Neutrophil (primary cell): ENCODE data around the gene IKZF1.
A peak's percentile ranks its signal among the peaks of the same experiment; 100 is the strongest.

Experiments
- H3K27ac ChIP-seq: fragments of 200-600 bp; sonication (generic); 2 replicates; pipeline ENCODE4 v1.5.1; 2016; ENCODE audit warnings: mild to moderate bottlenecking, moderate library complexity
- H3K27me3 ChIP-seq: fragments of 200-600 bp; sonication (generic); 2 replicates; pipeline ENCODE4 v1.6.0; 2016; ENCODE audit warnings: mild to moderate bottlenecking
- H3K36me3 ChIP-seq: fragments of 200-600 bp; sonication (generic); 2 replicates; pipeline ENCODE4 v1.5.1; 2017
- H3K4me1 ChIP-seq, 2 experiments: fragments of 200-600 bp in 1 of 2; sonication (generic) in 1 of 2; 1 replicate in 1 of 2; 2 replicates in 1 of 2; pipeline versions ENCODE4 v1.5.1 to v1.6.1; 2013 to 2016; ENCODE audit warnings: low read depth in 1 of 2, low read length in 1 of 2, mild to moderate bottlenecking in 1 of 2, moderate library complexity in 1 of 2; ENCODE audit not compliant: control insufficient read depth in 1 of 2, insufficient read depth in 1 of 2
- H3K4me3 ChIP-seq, 2 experiments: fragments of 200-600 bp in 1 of 2; sonication (generic) in 1 of 2; 1 replicate in 1 of 2; 2 replicates in 1 of 2; pipeline ENCODE4 v1.5.1; 2013 to 2016; ENCODE audit warnings: low read depth in 1 of 2, low read length in 1 of 2, mild to moderate bottlenecking in 1 of 2, moderate library complexity in 1 of 2
- H3K9me3 ChIP-seq: fragments of 200-600 bp; sonication (generic); 2 replicates; pipeline ENCODE4 v1.5.1; 2016
- CTCF ChIP-seq: fragments of 200-600 bp; sonication (generic); IDR thresholded peaks from 2 replicates; pipeline ENCODE4 v1.5.1; 2016; ENCODE audit warnings: antibody characterized with exemption

The IKZF1 gene

GRCh38 chr7:50304129-50304910 lies at the start of gene IKZF1:
TSS of gene IKZF1 (plus strand) at chr7:50304716. CDS start at chr7:50319062, 14,346 bp downstream.
- Histone ChIP-seq H3K27me3 (no peaks in the 10 kb centered on the region), H3K9me3 (no peaks in the 10 kb centered on the region), H3K4me1 (peaks cover 38 to 43% of the 10 kb centered on the region in 2 experiments), H3K27ac (peak within 1 kb of the TSS; percentile 94), H3K36me3 (no peaks in the 10 kb centered on the region), H3K4me3 (peak within 1 kb of the TSS; percentile 79 to 82)
- TF ChIP-seq CTCF = no peak

- H3K9me3 ChIP-seq = no peaks in the 10 kb centered on the region
- H3K4me1 ChIP-seq = peaks cover 0 to 11% of the 10 kb centered on the region in 2 experiments
- no peaks in the 10 kb centered on the region for H3K27me3 ChIP-seq
- H3K27ac ChIP-seq = no peak overlapping the region
- no peaks in the 10 kb centered on the region for H3K36me3 ChIP-seq
- H3K4me3 ChIP-seq = no peak overlapping the region
- TF ChIP-seq CTCF = no peak
Measured at GRCh38 chr7:50261593-50261992, 42.9 kb upstream of the IKZF1 start.

DNA sequence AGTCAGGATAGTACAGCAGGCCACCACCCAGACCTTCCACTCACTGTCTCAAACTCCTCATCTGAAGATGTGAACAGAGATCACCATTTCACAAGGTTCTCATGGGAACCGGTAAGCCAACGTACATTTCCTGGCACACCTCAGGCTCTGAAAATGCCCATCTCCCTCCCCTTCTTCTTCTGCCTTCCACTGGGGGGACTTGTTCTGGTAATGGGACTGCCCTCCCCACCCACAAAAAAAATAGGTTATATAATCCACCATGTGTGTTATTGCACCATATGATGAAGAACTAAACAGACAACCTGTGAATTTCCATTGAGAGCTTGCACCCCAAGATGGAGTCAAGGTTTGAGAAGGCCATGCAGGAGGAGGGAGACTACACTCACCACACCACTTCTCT lies 42.1 kb upstream of the IKZF1 start:
- Histone ChIP-seq H3K36me3 (no peaks in the 10 kb centered on the region), H3K4me1 (peaks cover 8 to 19% of the 10 kb centered on the region in 2 experiments), H3K9me3 (no peaks in the 10 kb centered on the region), H3K27me3 (no peaks in the 10 kb centered on the region), H3K4me3 (no peak overlapping the region), H3K27ac (peak overlapping the region; percentile 8)
- no peak for TF ChIP-seq CTCF

- TF ChIP-seq CTCF = no peak
- H3K9me3 ChIP-seq = no peaks in the 10 kb centered on the region
- no peaks in the 10 kb centered on the region for H3K27me3 ChIP-seq
- H3K36me3 ChIP-seq = no peaks in the 10 kb centered on the region
- H3K27ac ChIP-seq = peak overlapping the region; percentile 8
- no peak overlapping the region for H3K4me3 ChIP-seq
- peaks cover 15 to 26% of the 10 kb centered on the region in 2 experiments for H3K4me1 ChIP-seq
Measured at GRCh38 chr7:50262916-50263690, 41.4 kb upstream of the IKZF1 start.

DNA sequence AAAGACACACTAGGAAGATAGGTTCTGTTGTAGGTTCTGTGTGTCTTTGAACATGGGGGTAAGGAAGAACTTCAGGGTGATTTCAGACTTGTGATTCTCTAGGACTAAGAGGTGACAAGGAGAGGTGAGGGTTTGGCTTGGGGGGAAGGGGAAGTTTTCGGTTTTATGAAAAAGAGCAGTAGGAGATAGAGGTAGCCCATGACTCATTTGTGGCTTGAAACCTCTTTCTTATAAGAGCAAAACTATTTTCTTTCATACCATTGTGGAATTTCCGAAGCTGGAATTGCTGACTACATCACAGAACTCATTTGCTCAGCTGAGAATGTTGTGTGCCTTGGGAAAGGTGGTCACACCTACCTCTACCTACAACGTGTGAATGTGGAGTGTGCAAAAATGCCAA lies 39.6 kb upstream of the IKZF1 start:
- H3K27ac ChIP-seq = no peak overlapping the region
- no peak overlapping the region for H3K4me3 ChIP-seq
- TF ChIP-seq CTCF = no peak
- no peaks in the 10 kb centered on the region for H3K9me3 ChIP-seq
- peaks cover 17 to 29% of the 10 kb centered on the region in 2 experiments for H3K4me1 ChIP-seq
- no peaks in the 10 kb centered on the region for H3K27me3 ChIP-seq
- no peaks in the 10 kb centered on the region for H3K36me3 ChIP-seq
